H1 (cell line): ENCODE measurements around the gene SLC30A3.

ENCODE experiments used
- CTCF ChIP-seq, 3 experiments: IDR thresholded peaks; 1 replicate in 2 of 3; 2 replicates in 1 of 3; pipeline versions ENCODE4 v1.5.1 to v1.6.1; 2011; ENCODE audit warnings: low read length in 3 of 3, mild to moderate bottlenecking in 3 of 3, inconsistent platforms in 2 of 3, low read depth in 1 of 3, moderate library complexity in 1 of 3; ENCODE audit not compliant: insufficient read depth in 1 of 3; ENCODE audit errors: control extremely low read depth in 1 of 3
- EP300 ChIP-seq, 2 experiments: IDR thresholded peaks; 1 replicate in 1 of 2; 2 replicates in 1 of 2; pipeline ENCODE4 v1.6.1; 2011 to 2012; ENCODE audit warnings: low read depth in 2 of 2, low read length in 2 of 2, mild to moderate bottlenecking in 2 of 2, borderline replicate concordance in 1 of 2, inconsistent platforms in 1 of 2, moderate library complexity in 1 of 2
- FOSL1 ChIP-seq: IDR thresholded peaks from 2 replicates; pipeline ENCODE4 v1.6.1; 2011; ENCODE audit warnings: mild to moderate bottlenecking, low read depth, low read length, moderate library complexity; ENCODE audit not compliant: insufficient read depth
- GABPA ChIP-seq: IDR thresholded peaks from 2 replicates; pipeline ENCODE4 v1.6.1; 2011; ENCODE audit warnings: mild to moderate bottlenecking, low read length, moderate library complexity, borderline replicate concordance; ENCODE audit not compliant: insufficient read depth
- JUN ChIP-seq: IDR thresholded peaks from 2 replicates; pipeline ENCODE4 v1.6.1; 2011; ENCODE audit warnings: low read depth, mild to moderate bottlenecking, improper control_type of control experiment, low read length
- JUND ChIP-seq: IDR thresholded peaks from 2 replicates; pipeline ENCODE4 v1.6.1; 2011; ENCODE audit warnings: mild to moderate bottlenecking, improper control_type of control experiment, low read length
- POLR2AphosphoS5 ChIP-seq: IDR thresholded peaks from 2 replicates; pipeline ENCODE4 v1.6.1; 2011; ENCODE audit warnings: low read depth, low read length
- RAD21 ChIP-seq, 2 experiments: IDR thresholded peaks in 1 of 2; conservative IDR thresholded peaks in 1 of 2; 2 replicates each; pipeline ENCODE4 v1.6.1; 2011; ENCODE audit warnings: low read depth in 2 of 2, low read length in 2 of 2, improper control_type of control experiment in 1 of 2, inconsistent platforms in 1 of 2, mild to moderate bottlenecking in 1 of 2, moderate library complexity in 1 of 2
- SIN3A ChIP-seq, 2 experiments: IDR thresholded peaks in 1 of 2; conservative IDR thresholded peaks in 1 of 2; 2 replicates each; pipeline ENCODE4 v1.6.1; 2011 to 2012; ENCODE audit warnings: low read length in 2 of 2, improper control_type of control experiment in 1 of 2, low read depth in 1 of 2, mild to moderate bottlenecking in 1 of 2
- SUZ12 ChIP-seq: fragments of 200-600 bp; sonication (generic); IDR thresholded peaks from 2 replicates; pipeline ENCODE4 v1.6.1; 2012; ENCODE audit warnings: mild to moderate bottlenecking, inconsistent platforms, low read length, moderate library complexity, mixed read lengths
- TAF1 ChIP-seq: IDR thresholded peaks from 2 replicates; pipeline ENCODE4 v1.6.1; 2011; ENCODE audit warnings: mild to moderate bottlenecking, low read depth, low read length
- YY1 ChIP-seq: IDR thresholded peaks from 2 replicates; pipeline ENCODE4 v1.6.1; 2011; ENCODE audit warnings: low read depth, mild to moderate bottlenecking, low read length

GRCh38 chr2:27298391-27299080 is 35.7 kb upstream of the SLC30A3 start:
- TF ChIP-seq RAD21 (IDR thresholded peaks at IDR 0.05 in 1 of 2, conservative IDR thresholded peaks at IDR 0.05 in 1 of 2; ENCODE audit: low read depth in 2 of 2, low read length in 2 of 2): no peak
- no peak for TF ChIP-seq POLR2AphosphoS5
- no peak for TF ChIP-seq CTCF (IDR thresholded peaks at IDR 0.05; ENCODE audit: control extremely low read depth in 1 of 3, insufficient read depth in 1 of 3, low read depth in 1 of 3, low read length in 3 of 3)
- TF ChIP-seq SIN3A (conservative IDR thresholded peaks at IDR 0.05 in 1 of 2, IDR thresholded peaks at IDR 0.05 in 1 of 2; ENCODE audit: low read depth in 1 of 2, low read length in 2 of 2): no peak
- no peak for TF ChIP-seq TAF1
- TF ChIP-seq JUND: no peak
- no peak for TF ChIP-seq JUN
- TF ChIP-seq GABPA: no peak
- no peak for TF ChIP-seq SUZ12
- TF ChIP-seq FOSL1: no peak
- no peak for TF ChIP-seq EP300 (IDR thresholded peaks at IDR 0.05; ENCODE audit: borderline replicate concordance in 1 of 2, low read depth in 2 of 2, low read length in 2 of 2)
- TF ChIP-seq YY1: no peak
